GM19043 (cell line): ENCODE data around the gene CRY2.

Source experiments
- ATAC-seq: cut with Tn5 transposase; IDR thresholded peaks from one replicate; pipeline ENCODE4 v1.9.1; 2021; ENCODE audit warnings: low read depth; ENCODE audit not compliant: unreplicated experiment

Gene CRY2

DNA sequence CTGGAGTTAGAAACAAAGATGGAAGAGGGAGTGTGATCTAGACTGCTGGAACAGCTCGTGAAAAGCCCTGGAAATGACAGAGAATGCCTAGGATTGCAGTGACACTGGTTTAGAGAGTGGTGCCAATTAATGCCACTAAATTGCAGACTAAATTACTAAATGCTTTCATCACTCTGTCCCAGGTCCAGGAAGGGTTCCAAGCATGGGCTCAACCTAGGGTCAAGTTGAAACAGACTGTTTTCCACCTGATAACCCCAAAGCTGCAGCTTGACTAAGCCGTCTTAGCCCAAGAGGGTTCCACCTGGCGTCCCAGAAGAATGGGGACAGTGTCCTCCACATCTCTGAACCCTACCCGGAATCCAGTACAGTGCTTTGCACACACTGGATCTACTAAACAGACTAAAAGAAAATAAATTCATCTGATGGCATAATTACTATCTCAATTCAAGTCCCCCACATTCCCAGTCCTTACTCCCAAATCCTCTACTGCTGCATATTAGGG is 1.1 kb upstream of the CRY2 start:
- ATAC-seq = no peak

DNA sequence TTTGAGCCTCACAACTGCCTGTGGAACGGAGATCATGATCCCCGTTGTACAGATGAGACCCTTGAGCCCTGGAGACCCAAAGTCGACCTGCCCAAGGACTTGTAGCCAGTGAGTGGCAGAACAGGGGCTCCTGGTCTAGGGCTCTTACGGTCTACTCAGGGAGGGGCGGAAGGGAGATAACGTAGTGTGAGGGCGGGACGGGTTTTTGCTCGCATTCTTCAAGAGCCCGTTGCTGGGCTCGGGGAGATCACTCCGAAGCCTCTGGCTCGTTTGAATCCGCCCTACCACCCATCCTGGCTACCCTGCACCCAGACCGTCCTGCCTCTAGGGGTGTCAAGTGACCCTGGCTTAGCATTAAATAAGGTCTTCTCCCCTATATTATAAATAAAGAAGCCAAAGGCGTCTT is 639 bp downstream of the CRY2 start:
- ATAC-seq = no peak

DNA sequence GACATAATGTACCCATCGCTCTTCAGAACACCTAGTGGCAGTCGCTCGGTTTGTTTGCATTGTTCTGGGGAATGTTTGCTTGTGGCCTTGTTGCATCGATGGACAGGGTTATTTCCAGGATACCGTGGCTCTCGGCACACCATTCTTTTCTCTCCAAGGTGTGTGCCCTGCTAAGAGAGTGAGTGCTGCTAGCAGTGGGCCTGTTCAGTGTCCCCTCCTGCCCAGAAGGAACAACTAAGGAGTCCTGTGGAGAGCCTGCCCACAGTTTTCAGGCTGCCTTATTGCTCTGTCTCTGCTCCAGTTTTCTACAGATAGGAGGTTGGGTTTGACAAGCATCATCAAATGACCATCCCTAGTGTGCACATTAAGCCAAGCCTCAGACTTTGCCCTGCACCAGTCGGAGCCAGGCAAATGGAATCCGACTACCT is 1.4 kb downstream of the CRY2 start:
- ATAC-seq = no peak

DNA sequence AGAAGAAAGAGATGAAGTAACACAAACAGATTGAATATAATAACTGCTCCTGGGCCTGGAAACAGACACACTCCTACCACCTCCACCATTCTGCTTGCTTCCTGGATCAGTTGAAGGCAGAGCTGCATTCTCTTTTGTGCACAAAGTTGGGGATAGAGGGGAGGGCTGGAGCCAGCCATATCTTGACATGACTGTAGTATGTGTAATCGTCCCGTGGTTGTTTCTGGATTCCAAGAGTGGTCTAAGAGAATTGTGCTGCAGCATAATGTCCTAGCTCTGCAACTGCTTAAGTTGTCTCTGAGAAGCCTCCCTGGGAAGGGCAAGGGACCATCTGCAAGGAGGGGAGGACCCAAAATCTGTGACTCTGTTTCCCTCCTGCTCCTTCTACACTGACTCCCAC is 3.2 kb downstream of the CRY2 start:
- ATAC-seq = no peak

DNA sequence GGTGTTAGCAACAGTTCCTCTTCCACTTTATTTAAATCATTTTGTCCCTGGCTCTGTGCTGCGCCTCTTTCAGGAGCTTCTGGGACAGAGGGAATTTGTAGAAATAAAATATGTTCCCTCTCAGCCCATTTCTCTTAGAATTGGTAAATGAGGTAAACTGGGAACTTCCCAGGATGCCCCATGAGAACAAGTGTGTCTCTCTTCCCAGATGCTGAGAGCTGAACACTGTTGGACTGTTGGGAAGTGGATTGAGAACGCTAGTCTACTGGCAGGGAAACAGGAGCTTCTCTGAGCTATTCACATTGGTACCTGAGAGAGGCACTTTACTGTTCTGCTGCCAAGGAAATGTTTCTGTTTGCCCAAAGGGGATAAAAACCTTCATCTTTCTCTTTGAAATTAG is 4.0 kb downstream of the CRY2 start:
- ATAC-seq = no peak

DNA sequence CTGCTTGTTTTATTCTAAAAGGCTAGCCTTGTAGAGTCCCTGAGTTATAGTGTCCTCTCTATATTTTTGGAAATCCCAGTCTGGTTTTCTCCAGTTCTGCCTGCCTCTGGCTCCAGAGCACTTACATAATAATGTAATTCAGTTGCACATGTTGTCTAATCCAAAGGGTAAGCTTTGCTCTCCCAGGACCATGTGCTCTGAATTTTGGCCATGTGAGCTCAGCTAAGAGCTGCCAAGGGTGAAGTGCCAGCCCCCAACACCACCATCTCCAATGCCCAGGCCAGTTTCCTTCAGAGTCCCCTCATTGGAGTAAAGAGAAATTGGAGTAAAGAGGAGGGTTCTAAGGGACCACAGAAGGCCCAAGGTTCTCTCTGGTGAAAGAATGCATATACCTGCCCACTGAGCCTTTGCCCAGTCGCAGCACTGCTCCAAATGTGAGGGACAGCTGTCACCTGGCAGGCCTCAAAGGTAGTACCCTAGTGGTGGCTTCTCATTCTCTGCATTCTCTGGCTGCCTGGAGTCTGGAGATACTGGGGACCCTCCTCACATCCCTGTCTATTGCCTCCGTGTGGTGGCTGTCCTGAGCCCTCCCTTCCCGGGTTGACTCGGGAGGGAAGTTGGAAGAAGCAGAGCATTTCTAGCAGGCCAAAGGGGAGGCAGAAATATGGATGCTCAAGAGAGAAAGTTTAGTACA is 4.9 kb downstream of the CRY2 start:
- ATAC-seq = no peak

DNA sequence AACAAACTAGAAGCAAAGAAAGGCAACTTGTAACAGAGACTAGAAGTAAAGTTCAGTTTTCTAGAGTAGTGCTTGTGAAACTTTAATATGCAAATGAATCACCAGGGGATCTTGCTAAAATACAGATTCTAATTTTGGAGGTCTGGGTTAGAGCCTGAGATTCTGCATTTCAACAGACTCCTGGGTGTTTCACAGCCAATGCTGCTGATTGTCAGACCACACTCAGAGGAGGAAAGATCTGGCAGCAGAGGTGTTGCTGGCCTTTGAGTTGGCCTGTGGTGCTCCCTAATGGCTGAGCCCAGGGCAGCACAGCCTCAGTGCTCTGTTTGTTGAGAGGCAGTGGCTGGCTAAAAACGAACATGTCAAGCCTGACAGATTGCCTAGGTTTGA is 5.4 kb downstream of the CRY2 start:
- ATAC-seq = no peak

DNA sequence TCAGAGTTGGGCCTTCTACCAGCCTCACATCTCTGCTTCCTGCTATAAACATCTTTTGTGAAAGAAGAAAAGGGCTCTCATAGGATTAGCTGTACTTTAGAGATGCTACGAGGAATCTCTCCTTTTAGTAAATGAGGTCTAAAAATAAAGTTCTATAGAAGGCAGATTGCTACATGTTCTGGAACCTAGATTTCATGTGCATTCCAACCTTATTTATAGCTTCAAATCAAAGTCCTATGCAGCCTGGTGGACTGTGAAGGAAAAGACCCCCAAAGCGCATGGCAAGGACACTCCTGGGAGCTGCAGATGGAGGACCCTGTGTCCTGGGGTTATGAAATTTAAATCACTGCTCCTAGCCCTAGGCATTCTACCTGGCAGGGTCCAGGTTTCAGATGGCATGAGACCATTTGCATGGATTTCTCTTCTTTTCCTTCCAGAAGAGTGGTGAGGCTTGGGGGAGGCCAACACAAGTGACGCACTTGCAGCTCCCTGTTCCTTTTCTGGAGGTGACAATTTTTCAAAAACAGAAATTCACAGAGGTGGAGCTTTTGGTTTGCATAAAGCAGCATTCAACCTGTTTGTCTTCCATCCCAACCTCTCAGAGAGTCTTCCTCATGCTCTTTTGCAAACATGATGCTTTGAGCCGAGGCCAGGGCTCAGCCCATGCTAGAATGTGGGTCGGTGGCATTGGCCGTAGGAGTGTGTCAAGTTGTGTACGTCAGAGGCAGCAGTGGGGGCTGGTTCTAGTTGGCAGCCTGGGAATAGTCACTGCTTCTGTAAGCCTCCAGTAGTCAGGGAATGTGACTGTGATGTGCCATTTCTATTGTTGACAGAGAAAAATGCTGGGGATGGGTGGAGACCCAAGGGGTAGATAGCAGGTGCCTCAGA is 6.3 kb downstream of the CRY2 start:
- no peak for ATAC-seq

DNA sequence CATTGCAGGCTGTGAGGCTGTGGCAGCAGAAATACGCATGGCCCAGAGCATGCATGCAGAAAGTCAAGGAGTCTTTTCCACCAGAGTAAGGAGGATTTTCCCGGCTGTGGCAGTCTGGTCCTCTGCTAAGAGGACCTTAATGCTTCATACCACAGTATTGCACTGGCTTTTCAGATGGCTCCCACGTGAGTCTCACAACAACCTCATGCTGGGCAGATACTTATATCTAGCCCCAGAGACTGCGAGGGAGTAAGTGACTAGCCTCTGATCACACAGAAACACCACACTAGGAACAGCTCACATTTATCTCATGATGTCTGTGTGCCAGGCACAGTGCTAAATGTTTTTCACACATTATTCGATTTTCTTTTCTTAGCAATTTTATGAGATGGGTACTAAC is 8.0 kb downstream of the CRY2 start:
- no peak for ATAC-seq

DNA sequence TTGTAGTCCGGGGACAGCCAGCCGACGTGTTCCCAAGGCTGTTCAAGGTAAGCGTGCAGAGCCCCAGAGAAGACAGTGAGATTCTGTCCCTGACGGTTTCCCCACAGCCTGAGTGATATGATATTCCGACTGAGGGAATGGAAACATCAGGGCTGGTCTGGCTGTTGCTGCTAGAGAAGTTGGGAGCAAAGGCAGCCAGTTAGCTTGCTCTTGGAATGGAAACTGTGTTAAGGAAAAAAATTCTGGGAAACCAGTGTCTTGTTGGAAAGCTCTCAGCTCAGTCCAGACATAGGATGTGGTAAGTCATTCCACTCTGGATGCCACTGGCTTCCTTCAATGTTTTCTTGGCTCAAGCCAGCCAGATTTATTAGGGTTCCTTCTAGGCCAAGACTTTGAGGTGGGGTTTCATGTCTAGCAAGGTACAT is 8.8 kb downstream of the CRY2 start:
- ATAC-seq = no peak

DNA sequence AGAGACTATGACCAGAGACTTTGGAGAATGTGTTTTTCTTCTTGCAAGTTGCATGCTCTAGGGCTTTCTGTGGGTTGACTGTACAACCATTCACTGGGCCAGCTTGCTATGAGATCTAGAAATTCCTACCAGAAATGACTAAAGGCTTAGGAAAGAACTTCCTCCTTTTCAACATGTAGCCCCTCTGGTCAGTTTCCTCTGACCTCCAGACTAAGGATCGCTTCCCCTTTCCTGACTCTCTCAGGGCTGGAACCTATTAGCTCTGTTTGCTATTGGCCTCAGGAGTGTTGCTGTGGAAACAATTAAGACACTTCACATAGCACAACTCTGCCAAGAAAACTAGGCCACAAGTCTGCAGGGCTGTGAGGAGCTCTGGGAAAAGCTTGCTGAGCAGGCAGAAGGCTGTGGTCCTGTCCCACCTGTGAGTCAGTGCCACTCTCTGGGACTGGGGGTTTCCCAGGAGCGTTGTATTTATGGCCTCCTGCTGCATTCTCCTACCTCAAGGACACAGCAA is 10.7 kb downstream of the CRY2 start:
- ATAC-seq = no peak

DNA sequence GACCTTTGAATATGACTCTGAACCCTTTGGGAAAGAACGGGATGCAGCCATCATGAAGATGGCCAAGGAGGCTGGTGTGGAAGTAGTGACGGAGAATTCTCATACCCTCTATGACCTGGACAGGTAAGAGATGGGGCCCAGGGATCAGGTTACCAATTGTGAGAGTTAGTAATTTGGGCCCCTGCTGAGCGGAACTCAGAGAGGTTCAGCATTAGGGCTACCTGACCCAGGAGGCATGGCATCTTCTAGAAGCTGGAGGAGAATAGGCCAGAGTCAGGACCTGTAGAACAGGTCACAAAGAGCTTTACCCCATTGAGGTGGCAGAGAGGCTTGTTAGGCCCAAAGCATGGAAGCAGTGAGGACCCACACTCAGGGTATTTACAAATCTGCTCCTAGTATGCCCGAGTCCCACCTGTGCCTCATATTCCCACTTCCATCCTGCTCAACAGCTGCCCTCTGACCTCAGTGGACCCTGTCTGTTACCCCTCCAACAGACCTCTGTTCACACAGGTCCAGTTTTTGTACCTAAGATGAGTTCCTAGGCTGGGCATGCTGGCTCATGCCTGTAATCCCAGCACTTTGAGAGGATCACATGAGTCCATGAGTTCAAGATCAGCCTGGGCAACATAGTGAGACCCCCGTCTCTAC is 11.6 kb downstream of the CRY2 start:
- ATAC-seq = no peak

DNA sequence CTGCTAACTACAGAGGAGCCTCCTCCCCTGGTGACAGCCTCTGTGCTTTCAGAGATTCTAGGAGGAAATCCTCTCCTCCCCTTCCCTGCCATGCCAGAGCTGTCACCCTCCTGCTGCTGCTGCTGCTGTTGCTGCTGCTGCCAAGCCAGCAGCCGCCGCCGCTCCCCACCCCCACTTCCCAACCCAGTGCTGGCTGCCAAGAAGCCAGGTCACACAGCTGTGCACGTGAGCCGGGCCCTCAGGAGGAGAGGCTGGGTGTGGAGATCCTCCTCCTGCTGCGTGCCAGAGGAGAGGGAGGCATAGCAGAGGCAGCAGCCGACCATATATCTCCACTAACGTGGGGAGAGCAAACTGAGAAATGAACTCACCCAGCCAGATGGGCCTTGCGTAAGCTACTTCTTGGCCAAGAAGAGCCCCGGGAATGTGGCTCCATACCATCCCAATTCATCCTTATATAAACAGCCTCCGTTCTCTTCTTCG is 12.4 kb downstream of the CRY2 start:
- ATAC-seq = no peak

DNA sequence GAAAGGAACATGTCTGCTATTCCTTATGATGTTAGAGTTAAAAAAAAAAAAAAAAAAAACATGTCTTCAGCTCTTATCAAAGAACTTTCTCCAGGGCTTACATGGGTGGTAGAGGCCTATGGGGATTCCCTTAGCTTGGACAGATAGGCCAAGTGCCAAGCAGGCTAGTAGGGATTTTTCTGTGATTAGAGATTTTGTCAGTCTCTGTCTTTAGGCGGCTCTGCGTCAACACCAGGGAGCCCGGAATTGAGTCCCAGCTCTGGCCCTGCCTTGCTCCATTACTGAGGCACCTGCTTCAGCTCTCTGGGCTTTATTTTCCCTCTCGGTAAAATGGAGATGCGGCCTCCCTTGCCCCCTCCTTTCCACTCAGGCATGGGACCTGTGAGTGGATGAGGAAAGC is 13.1 kb downstream of the CRY2 start:
- ATAC-seq = no peak

DNA sequence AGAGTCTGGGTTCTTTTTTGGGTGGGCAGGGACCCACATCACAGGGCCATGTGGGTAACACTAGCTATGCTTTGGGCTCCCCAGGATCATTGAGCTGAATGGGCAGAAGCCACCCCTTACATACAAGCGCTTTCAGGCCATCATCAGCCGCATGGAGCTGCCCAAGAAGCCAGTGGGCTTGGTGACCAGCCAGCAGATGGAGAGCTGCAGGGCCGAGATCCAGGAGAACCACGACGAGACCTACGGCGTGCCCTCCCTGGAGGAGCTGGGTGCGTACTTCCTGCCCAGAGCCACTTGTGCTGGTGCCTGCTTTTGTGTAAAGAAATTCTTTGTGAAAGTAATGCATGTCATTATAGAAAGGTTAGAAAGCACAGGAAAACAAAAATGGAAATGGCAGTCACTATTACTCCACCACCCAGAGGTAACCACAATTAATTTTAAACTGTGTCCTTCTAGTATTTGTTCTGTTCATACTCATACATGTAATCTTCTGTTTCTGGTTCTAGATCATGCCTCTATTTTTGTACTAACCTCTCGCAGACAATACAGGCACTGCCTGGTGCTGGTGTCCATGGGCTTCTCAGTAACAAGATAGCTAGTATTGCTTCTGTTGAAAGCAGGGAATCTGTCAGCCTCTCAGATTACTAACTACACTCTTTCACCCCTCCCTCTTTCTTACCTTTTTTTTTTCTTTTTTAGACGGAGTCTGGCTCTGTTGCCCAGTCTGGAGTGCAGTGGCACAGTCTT is 13.7 kb downstream of the CRY2 start:
- ATAC-seq = no peak

DNA sequence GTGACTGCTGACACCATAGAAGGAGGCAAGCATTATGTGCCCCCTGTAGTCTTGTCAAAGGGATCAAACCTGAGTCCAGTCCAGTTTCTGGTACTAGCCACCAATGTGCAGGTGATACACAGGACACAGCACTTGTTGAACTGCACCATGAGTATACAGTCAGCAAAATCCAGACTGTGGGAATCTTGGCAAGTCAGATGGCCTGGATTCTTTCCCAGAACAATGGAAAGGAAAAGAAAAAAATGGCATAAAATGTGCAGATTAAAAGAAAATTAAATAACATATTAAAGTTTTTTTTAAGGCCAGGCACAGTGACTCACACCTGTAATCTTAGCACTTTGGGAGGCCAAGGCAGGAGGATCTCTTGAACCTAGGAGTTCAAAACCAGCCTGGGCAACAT is 16.8 kb downstream of the CRY2 start:
- ATAC-seq = no peak

DNA sequence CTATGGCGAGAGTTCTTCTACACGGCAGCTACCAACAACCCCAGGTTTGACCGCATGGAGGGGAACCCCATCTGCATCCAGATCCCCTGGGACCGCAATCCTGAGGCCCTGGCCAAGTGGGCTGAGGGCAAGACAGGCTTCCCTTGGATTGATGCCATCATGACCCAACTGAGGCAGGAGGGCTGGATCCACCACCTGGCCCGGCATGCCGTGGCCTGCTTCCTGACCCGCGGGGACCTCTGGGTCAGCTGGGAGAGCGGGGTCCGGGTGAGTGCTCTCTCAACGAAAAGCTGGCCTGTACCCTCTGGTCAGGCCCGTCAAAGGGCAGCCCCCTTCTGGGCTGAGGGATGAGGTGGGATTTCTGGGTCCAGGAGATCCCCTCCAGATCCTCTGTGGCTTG is 22.3 kb downstream of the CRY2 start:
- no peak for ATAC-seq

DNA sequence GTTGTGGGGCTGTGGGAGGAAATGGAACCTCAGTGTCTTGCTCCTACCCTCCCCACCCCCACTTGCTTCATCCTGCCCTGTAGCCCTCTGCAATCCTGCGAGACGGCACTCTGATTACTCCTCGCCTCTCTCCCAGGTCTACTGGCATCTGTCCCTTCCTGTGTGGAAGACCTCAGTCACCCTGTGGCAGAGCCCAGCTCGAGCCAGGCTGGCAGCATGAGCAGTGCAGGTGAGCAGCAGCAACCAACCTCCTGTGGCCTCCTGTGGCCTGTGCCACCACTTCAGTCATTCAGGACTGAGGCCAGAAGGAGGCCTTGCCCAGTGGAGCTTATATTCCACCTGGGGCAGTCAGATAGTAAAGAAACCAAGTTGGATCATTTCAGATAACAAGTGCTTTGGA is 23.4 kb downstream of the CRY2 start:
- ATAC-seq = no peak

DNA sequence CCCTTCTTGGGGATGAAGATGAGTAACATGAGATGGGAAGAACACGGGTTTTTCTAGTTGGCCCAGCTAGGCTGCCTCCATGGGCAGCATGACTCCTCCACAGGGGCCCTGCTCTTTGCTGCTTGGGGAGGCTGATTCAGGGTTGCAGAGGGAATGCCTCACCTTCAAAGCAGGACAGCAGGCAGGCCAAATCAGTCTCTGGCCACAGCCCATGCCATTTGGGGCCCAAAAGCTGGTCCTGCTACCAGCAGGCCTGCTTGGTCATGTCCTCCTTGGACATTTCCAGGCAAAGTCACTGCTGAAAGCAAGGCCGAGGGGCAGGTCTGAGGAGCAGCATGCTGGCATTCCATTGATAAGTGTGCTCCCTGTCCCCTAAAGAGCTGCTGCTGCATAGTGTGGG is 24.4 kb downstream of the CRY2 start:
- no peak for ATAC-seq

DNA sequence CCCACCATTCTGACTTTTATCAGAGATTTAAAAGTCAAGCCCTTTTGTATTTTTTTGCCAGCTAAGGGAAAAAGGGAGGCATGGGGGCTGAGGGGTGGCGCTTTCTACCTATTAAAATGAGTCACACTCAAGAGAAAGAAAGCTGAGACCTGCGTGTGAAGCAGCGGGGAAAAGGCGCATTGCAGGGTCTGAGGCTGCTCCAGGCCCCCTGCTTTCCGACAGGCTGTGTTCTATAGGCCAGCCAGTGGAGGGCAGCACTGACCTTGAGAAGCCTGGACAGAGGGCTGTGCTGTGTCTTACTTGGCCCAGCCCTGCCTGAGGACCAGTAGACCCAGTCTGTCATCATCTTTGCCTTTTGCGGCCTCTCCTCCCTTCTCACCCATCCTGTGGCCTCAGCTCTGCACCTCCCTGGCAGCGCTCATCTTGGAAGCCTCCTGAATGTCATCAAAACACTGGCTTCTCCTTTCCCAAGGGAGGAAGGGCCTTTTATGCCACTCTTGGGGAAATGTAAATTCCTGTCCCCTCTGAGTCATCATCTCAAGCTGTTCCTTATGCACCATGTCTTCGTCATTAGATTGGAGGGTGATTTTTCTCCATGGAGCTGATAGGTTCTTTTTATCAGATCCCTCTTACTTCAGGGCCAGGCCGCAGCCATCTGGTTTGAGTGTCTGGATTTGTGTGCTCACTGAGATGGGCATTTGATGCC is 25.5 kb downstream of the CRY2 start:
- ATAC-seq = no peak
